HepG2 (cell line): ENCODE data around the gene ITGB2. TPM values are rescaled to one million over a fixed set of nuclear protein-coding genes. Genes with fewer than 3 reads are reported as not detected.

Source experiments
- ARNT2 ChIP-seq: sonication (generic); formaldehyde crosslinking; IDR thresholded peaks from 2 replicates; pipeline ENCODE4 v1.8.0; 2022; ENCODE audit warnings: mild to moderate bottlenecking, low read depth, missing genetic modification reagents, moderate library complexity
- CBX5 ChIP-seq: sonication (generic); formaldehyde crosslinking; IDR thresholded peaks from 2 replicates; pipeline ENCODE4 v1.4.0; 2020; ENCODE audit warnings: missing genetic modification reagents, borderline replicate concordance
- DMTF1 ChIP-seq: sonication (generic); formaldehyde crosslinking; IDR thresholded peaks from 2 replicates; pipeline ENCODE4 v1.4.0; 2020; ENCODE audit warnings: mild to moderate bottlenecking, missing genetic modification reagents
- EHMT2 ChIP-seq: fragments of 200-600 bp; sonication (generic); IDR thresholded peaks from 2 replicates; pipeline ENCODE4 v1.7.0; 2017; ENCODE audit warnings: antibody characterized with exemption, low read depth, low read length, borderline replicate concordance
- ESRRA ChIP-seq: sonication (generic); formaldehyde crosslinking; IDR thresholded peaks from 2 replicates; pipeline ENCODE4 v1.5.1; 2020; ENCODE audit warnings: mild to moderate bottlenecking, low read depth, missing genetic modification reagents
- FOXO1 ChIP-seq: sonication (generic); formaldehyde crosslinking; IDR thresholded peaks from 2 replicates; pipeline ENCODE4 v1.4.0; 2020; ENCODE audit warnings: missing genetic modification reagents
- FOXP4 ChIP-seq: sonication (generic); formaldehyde crosslinking; IDR thresholded peaks from 2 replicates; pipeline ENCODE4 v1.4.0; 2020; ENCODE audit warnings: missing genetic modification reagents
- HNRNPH1 ChIP-seq: fragments of 200-400 bp; formaldehyde crosslinking; optimal IDR thresholded peaks from 2 replicates; pipeline ENCODE3; 2017; ENCODE audit warnings: mild to moderate bottlenecking, low read depth, low read length
- MED1 ChIP-seq: sonication (generic); formaldehyde crosslinking; IDR thresholded peaks from 2 replicates; pipeline ENCODE4 v1.4.0; 2020; ENCODE audit warnings: missing genetic modification reagents
- MTA1 ChIP-seq: sonication (generic); formaldehyde crosslinking; IDR thresholded peaks from 2 replicates; pipeline ENCODE4 v1.4.0; 2020; ENCODE audit warnings: missing genetic modification reagents, mild to moderate bottlenecking, borderline replicate concordance
- NFKB2 ChIP-seq: sonication (generic); formaldehyde crosslinking; IDR thresholded peaks from 2 replicates; pipeline ENCODE4 v1.4.0; 2020; ENCODE audit warnings: missing genetic modification reagents, borderline replicate concordance
- PATZ1 ChIP-seq: sonication (generic); formaldehyde crosslinking; IDR thresholded peaks from 2 replicates; pipeline ENCODE4 v1.4.0; 2020; ENCODE audit warnings: missing genetic modification reagents
- RAD21 ChIP-seq: fragments of 450-650 bp; formaldehyde crosslinking; IDR thresholded peaks from 2 replicates; pipeline ENCODE4 v1.5.0; 2020; ENCODE audit warnings: mild to moderate bottlenecking
- SAP130 ChIP-seq: IDR thresholded peaks from 2 replicates; pipeline ENCODE4 v1.6.1; 2016; ENCODE audit warnings: low read depth
- TCF7 ChIP-seq: sonication (generic); IDR thresholded peaks from 2 replicates; pipeline ENCODE4 v1.6.1; 2016; ENCODE audit warnings: antibody characterized with exemption, low read depth
- TEAD2 ChIP-seq: sonication (generic); formaldehyde crosslinking; IDR thresholded peaks from 2 replicates; pipeline ENCODE4 v1.9.0; 2021; ENCODE audit warnings: missing genetic modification reagents
- UBTF ChIP-seq: sonication (generic); formaldehyde crosslinking; IDR thresholded peaks from 2 replicates; pipeline ENCODE4 v1.4.0; 2020; ENCODE audit warnings: mild to moderate bottlenecking, missing genetic modification reagents
- ZBTB44 ChIP-seq: sonication (generic); formaldehyde crosslinking; IDR thresholded peaks from 2 replicates; pipeline ENCODE4 v1.4.0; 2020; ENCODE audit warnings: missing genetic modification reagents
- ZNF230 ChIP-seq: sonication (generic); formaldehyde crosslinking; IDR thresholded peaks from 2 replicates; pipeline ENCODE4 v1.4.0; 2020; ENCODE audit warnings: mild to moderate bottlenecking, missing genetic modification reagents
- ZNF501 ChIP-seq: sonication (generic); formaldehyde crosslinking; IDR thresholded peaks from 2 replicates; pipeline ENCODE4 v1.5.1; 2020; ENCODE audit warnings: mild to moderate bottlenecking, moderate library complexity, missing genetic modification reagents
- polyA plus RNA-seq, 8 experiments: library from polyadenylated mRNA; depleted of rRNA in 3 of 8; stranded (reverse) in 7 of 8; unstranded in 1 of 8; fragments of >200 nt; fragmentation: Illumina TruSeq in 4 of 8; extraction: Trizol in 4 of 8; gene quantifications; 2 replicates each; pipeline versions ENCODE4 v1.2.1 to v1.2.3, GENCODE V29; 2011 to 2016; ENCODE audit warnings: low read depth in 4 of 8, missing spikeins in 1 of 8, mixed read lengths in 1 of 8; ENCODE audit not compliant: insufficient read depth in 1 of 8
- total RNA-seq, 5 experiments: library from RNA; depleted of rRNA; stranded (reverse); fragments of >200 nt; fragmentation: Illumina TruSeq; extraction: Trizol; gene quantifications; 2 replicates each; pipeline ENCODE4 v1.2.3, GENCODE V29; 2016; ENCODE audit warnings: low read depth in 1 of 5

ITGB2 gene
- total and polyA plus RNA-seq, 2 of the 13 experiments (the other 11 are each of a cell fraction or from before 2014, with no cell fraction given) = 4.2 to 18.0 TPM

DNA sequence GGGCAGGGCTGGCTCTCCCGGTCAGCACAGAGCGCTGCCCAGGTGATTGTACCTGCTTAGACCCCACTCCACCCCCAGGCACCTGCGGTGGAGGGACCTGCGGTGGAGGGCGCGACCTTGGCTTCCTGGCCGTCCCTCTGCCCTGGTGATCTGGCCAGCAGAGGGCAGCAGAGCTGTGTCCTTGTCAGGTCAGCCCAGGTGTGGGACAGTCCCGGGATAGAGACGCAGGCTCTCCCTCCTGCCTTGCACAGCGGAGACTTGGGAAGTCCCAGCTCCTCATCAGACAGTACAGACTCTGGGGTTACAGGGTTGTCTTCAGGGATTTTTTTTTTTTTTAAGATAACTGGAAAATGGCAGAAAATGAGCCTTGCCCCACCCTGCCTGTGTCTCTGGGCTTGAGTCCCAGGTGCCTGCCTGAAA is 29.1 kb upstream of the ITGB2 start (continued):
- TF ChIP-seq NFKB2 (CRISPR knock-in tag) (0 out of 2 replicates have a peak, but pooled peaks have one; percentile 28), HNRNPH1 (no peak), RAD21 (CRISPR knock-in tag) (peak; percentile 89), PATZ1 (CRISPR knock-in tag) (peak; percentile 74), UBTF (CRISPR knock-in tag) (0 out of 2 replicates have a peak, but pooled peaks have one; percentile 45), ZNF230 (no peak), CBX5 (peak; percentile 53; the same call in 1 of the 2 replicates), MED1 (CRISPR knock-in tag) (0 out of 2 replicates have a peak, but pooled peaks have one; percentile 48), DMTF1 (CRISPR knock-in tag) (no peak), TCF7 (no peak), TEAD2 (CRISPR knock-in tag) (no peak), EHMT2 (no peak), SAP130 (CRISPR knock-in tag) (peak; percentile 42; the same call in 1 of the 2 replicates), ZNF501 (0 out of 2 replicates have a peak, but pooled peaks have one; percentile 12), ZBTB44 (CRISPR knock-in tag) (0 out of 2 replicates have a peak, but pooled peaks have one; percentile 41), FOXP4 (CRISPR knock-in tag) (0 out of 2 replicates have a peak, but pooled peaks have one; percentile 21), FOXO1 (CRISPR knock-in tag) (0 out of 2 replicates have a peak, but pooled peaks have one; percentile 29), MTA1 (CRISPR knock-in tag) (peak; percentile 14; the same call in 1 of the 2 replicates), ESRRA (CRISPR knock-in tag) (peak; percentile 90; the same call in 1 of the 2 replicates), ARNT2 (CRISPR knock-in tag) (no peak)
